Mesothelial cell of epicardium (in vitro differentiated cells): Measurements from ENCODE around the gene TF. TPM values are rescaled to one million over a fixed set of nuclear protein-coding genes. Genes with fewer than 3 reads are reported as not detected.

Source experiments
- DNase-seq, 2 experiments: peaks; one replicate each; pipeline ENCODE4 v3.0.0; 2021; ENCODE audit warnings: low spot score in 2 of 2; ENCODE audit not compliant: unreplicated experiment in 2 of 2
- H3K27ac Mint-ChIP-seq: 2 replicates; pipeline ENCODE4 v1.8.0; 2021; ENCODE audit warnings: mixed read lengths
- H3K27me3 Mint-ChIP-seq: 2 replicates; pipeline ENCODE4 v1.8.0; 2021; ENCODE audit warnings: low read depth, mixed read lengths
- H3K36me3 Mint-ChIP-seq: 2 replicates; pipeline ENCODE4 v1.8.0; 2021; ENCODE audit warnings: mixed read lengths
- H3K4me1 Mint-ChIP-seq: 2 replicates; pipeline ENCODE4 v1.8.0; 2021; ENCODE audit warnings: mixed read lengths
- H3K4me3 Mint-ChIP-seq: 2 replicates; pipeline ENCODE4 v1.8.0; 2021; ENCODE audit warnings: mild to moderate bottlenecking, moderate library complexity, mixed read lengths
- H3K9me3 Mint-ChIP-seq: 2 replicates; pipeline ENCODE4 v1.8.0; 2021; ENCODE audit warnings: mixed read lengths
- CTCF ChIP-seq: fragments of 200-600 bp; sonication (generic); IDR thresholded peaks from one replicate; pipeline ENCODE4 v1.5.0; 2021; ENCODE audit warnings: antibody characterized with exemption; ENCODE audit not compliant: unreplicated experiment
- total RNA-seq: library from RNA; stranded (reverse); gene quantifications from 3 replicates; pipeline ENCODE4 v1.2.1, GENCODE V29; 2021

TF gene
- total RNA-seq, 1 donor from 2014 or later: 5.7 TPM

DNA sequence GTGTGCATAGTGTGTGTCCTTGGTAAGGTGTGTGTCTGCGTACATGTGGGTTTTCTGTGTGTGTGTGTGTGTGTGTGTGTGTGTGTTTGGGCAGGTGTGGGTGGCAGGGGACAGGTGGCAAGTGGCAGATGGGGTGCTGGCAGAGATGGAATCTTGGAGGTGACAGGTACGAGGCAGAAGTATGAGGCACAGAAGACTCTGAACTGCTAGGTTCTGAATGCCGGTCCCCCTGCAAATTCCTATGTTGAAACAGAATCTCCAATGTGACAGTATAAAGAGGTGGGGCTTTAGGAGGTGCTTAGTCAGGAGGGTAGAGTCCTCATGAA is 89.2 kb downstream of the TF start:
- Mint-ChIP-seq H3K9me3 (no peaks in the 10 kb centered on the region), H3K36me3 (no peaks in the 10 kb centered on the region), H3K27me3 (no peaks in the 10 kb centered on the region), H3K27ac (no peak overlapping the region), H3K4me1 (no peaks in the 10 kb centered on the region), H3K4me3 (no peak overlapping the region)
- no peak for DNase-seq
- TF ChIP-seq CTCF: no peak

GRCh38 chr3:133835961-133836360 is 89.8 kb downstream of the TF start:
- no peak for TF ChIP-seq CTCF
- Mint-ChIP-seq H3K4me1 (no peaks in the 10 kb centered on the region), H3K4me3 (no peak overlapping the region), H3K27ac (no peak overlapping the region), H3K27me3 (no peaks in the 10 kb centered on the region), H3K36me3 (no peaks in the 10 kb centered on the region), H3K9me3 (no peaks in the 10 kb centered on the region)
- no peak for DNase-seq

DNA sequence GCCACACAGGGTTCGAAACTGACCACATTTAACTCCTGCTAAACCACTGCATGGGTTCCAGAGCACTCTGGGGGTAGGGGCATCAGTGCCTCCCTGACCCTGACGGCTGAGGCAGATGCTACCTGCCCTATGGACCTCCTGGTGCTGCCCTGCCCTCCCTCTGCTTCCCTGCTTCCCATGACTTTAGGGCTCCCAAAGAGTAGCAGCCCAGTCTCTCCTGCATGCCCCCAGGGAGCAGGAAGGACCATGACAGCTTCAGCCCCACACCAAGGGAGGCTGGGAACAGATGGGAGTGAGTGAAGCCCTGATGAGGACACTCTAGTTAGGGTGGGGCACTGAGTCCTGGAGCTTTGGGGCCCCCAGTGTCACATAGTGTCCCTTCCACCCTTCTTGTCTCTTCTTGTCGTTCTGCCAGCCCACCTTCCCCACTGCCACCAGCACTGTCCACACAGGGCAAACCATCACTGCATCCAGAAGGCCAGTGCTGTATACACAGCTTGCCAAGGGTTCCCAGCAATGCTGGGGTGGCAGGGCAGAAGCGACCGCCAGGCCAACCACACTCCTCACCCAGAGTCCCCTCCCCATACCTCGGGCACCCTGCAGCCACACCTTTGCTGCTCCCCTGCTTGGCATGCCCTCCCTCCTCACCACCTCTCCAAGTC is 90.4 kb downstream of the TF start:
- Mint-ChIP-seq H3K27ac (no peak overlapping the region), H3K9me3 (no peaks in the 10 kb centered on the region), H3K36me3 (no peaks in the 10 kb centered on the region), H3K27me3 (no peaks in the 10 kb centered on the region), H3K4me3 (no peak overlapping the region), H3K4me1 (no peaks in the 10 kb centered on the region)
- DNase-seq: no peak
- no peak for TF ChIP-seq CTCF

DNA sequence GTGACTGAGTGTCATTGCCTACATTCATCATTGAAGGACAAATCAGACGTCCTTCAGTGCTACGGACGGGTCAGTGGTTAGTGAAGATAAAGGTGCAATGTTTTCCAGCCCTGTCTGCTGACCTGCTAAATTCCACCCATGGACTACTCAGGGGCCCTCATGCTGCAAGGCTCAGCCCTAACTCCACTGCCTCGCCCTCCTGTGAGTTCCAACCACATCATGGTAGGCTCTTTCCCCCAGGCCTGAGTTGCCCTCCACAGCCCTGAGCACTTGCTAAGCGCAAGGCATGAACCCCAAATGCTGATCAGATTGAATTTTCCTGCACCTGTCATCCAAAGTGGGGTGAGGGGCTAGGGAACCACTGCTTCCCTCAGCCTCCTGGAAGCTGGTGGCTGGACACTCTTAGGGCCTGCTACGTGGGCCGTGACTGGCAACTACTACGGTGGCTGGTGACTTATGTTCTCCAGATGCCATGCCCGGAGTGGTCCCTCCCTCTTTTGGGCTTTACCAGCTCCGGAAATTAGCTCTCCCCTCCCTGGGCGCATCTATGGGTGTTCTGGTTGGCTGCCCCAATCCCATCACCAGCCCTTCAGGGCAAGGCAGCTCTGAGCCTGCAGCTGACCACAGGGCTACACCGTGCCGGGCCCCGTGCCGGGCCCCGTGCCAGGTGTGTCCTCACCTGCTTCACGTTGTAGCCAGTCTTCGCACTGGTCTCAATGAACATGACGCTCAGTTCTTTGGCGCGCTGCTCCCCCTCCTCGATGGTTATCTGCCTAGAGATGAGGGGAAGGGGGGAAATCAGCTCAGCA is 91.5 kb downstream of the TF start:
- H3K9me3 Mint-ChIP-seq: no peaks in the 10 kb centered on the region
- no peak for TF ChIP-seq CTCF
- no peaks in the 10 kb centered on the region for H3K27me3 Mint-ChIP-seq
- H3K36me3 Mint-ChIP-seq: no peaks in the 10 kb centered on the region
- DNase-seq: no peak
- no peak overlapping the region for H3K27ac Mint-ChIP-seq
- H3K4me1 Mint-ChIP-seq: no peaks in the 10 kb centered on the region
- H3K4me3 Mint-ChIP-seq: no peak overlapping the region

GRCh38 chr3:133838296-133838789 is 92.2 kb downstream of the TF start:
- Mint-ChIP-seq H3K36me3 (no peaks in the 10 kb centered on the region), H3K9me3 (no peaks in the 10 kb centered on the region), H3K27me3 (no peaks in the 10 kb centered on the region), H3K4me3 (no peak overlapping the region), H3K27ac (no peak overlapping the region), H3K4me1 (no peaks in the 10 kb centered on the region)
- no peak for TF ChIP-seq CTCF
- DNase-seq: no peak
